Breast epithelium (tissue), 4 donors: ENCODE measurements around the gene TMEM132C. TPM values are rescaled to one million over a fixed set of nuclear protein-coding genes. Genes with fewer than 3 reads are reported as not detected.

ENCODE experiments used
- DNase-seq, 2 donors: peaks; one replicate each; pipeline ENCODE4 v3.0.0-alpha.2; 2019; ENCODE audit warnings: low spot score in 2 of 2
- H3K27ac ChIP-seq, 2 donors: fragments of 200-600 bp; sonication (generic) in 1 of 2; one replicate each; pipeline ENCODE4 v1.5.1; 2016 to 2019; ENCODE audit warnings: mild to moderate bottlenecking in 1 of 2
- H3K27me3 ChIP-seq, 2 donors: fragments of 200-600 bp; sonication (generic) in 1 of 2; one replicate each; pipeline versions ENCODE4 v1.5.1 to v1.6.0; 2017 to 2019; ENCODE audit warnings: control low read depth in 1 of 2, mild to moderate bottlenecking in 1 of 2
- H3K36me3 ChIP-seq: fragments of 200-600 bp; one replicate; pipeline ENCODE4 v1.5.1; 2019
- H3K4me1 ChIP-seq, 2 donors: fragments of 200-600 bp; sonication (generic); one replicate each; pipeline ENCODE4 v1.5.1; 2016 to 2019; ENCODE audit warnings: control low read depth in 1 of 2
- H3K4me3 ChIP-seq, 3 donors: fragments of 200-600 bp; sonication (generic); 1 replicate in 2 of 3; 2 replicates in 1 of 3; pipeline ENCODE4 v1.5.1; 2016 to 2019; ENCODE audit warnings: mild to moderate bottlenecking in 3 of 3, moderate library complexity in 2 of 3
- H3K9me3 ChIP-seq, 2 donors: fragments of 200-600 bp; sonication (generic) in 1 of 2; one replicate each; pipeline ENCODE4 v1.5.1; 2016 to 2019; ENCODE audit warnings: control low read depth in 1 of 2
- POLR2A ChIP-seq: fragments of 450-650 bp; IDR thresholded peaks from one replicate; pipeline ENCODE4 v1.6.1; 2016; ENCODE audit warnings: antibody characterized with exemption, mild to moderate bottlenecking, moderate library complexity
- POLR2AphosphoS5 ChIP-seq, 3 donors: sonication (generic); formaldehyde crosslinking; IDR thresholded peaks; one replicate each; pipeline ENCODE4 v1.6.1; 2017; ENCODE audit warnings: antibody characterized with exemption in 3 of 3
- intact Hi-C: fragments of 100-400 bp; cut with DNase I; formaldehyde crosslinking; loops from one replicate; pipeline ENCODE4 v1.15.1; 2023; ENCODE audit warnings: low total_unique reads
- total RNA-seq, 3 donors: library from RNA; depleted of rRNA; stranded (reverse); fragments of >200 nt; gene quantifications; one replicate each; pipeline ENCODE4 v1.1.0, GENCODE V29; 2016
- TF ChIP-seq, protein P1 (sequence below), 3 donors: fragments of 450-650 bp; IDR thresholded peaks; one replicate each; pipeline ENCODE4 v1.5.1; 2016 to 2017; ENCODE audit warnings: antibody characterized with exemption in 3 of 3, mild to moderate bottlenecking in 3 of 3, moderate library complexity in 3 of 3

The TMEM132C gene
- total RNA-seq, 3 donors from 2014 or later, result 7.2 to 54.1 (median 15.7) TPM

DNA sequence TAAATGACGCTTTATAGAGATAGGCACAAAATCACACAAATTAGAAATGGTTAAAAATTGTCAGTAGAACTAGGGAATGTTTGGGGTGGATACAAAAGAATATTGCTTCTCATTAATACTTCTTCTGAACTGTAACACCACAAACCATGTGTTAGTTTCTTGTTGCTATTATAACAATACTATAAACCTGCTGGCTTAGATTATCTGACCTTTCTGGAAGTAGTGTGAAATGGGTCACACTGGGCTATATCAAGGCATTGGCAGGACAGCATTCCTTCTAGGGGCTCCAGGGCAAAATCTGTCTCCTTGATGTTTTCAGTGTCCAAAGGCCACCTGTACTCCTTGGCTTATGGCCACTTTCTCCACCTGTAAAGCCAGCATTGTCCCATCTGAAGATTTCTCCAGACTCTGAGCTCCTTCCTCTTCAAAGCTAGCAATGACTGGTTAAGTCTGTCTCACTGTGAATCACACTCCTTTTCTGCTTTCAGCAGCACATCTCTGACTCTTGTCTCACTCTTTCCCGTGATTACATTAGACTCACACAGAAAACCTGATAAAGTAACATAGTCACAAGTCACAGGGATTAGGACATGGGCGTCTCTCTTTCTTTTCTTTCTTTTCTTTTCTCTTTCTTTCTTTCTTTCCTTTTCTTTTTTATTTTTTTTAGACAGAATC is 470.5 kb downstream of the TMEM132C start:
- no peak for TF ChIP-seq POLR2A
- no peak for TF ChIP-seq POLR2AphosphoS5 (IDR thresholded peaks at IDR 0.05)
- TF ChIP-seq, protein P1, sequence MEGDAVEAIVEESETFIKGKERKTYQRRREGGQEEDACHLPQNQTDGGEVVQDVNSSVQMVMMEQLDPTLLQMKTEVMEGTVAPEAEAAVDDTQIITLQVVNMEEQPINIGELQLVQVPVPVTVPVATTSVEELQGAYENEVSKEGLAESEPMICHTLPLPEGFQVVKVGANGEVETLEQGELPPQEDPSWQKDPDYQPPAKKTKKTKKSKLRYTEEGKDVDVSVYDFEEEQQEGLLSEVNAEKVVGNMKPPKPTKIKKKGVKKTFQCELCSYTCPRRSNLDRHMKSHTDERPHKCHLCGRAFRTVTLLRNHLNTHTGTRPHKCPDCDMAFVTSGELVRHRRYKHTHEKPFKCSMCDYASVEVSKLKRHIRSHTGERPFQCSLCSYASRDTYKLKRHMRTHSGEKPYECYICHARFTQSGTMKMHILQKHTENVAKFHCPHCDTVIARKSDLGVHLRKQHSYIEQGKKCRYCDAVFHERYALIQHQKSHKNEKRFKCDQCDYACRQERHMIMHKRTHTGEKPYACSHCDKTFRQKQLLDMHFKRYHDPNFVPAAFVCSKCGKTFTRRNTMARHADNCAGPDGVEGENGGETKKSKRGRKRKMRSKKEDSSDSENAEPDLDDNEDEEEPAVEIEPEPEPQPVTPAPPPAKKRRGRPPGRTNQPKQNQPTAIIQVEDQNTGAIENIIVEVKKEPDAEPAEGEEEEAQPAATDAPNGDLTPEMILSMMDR (IDR thresholded peaks at IDR 0.05), result no peak
- no peaks in the 10 kb centered on the region for H3K36me3 ChIP-seq
- H3K27ac ChIP-seq, result no peak overlapping the region
- H3K4me1 ChIP-seq, result no peaks in the 10 kb centered on the region
- intact Hi-C loops, result loop anchor here (5.0 kb wide), 2 partner anchors 1020 to 1450 kb away; no protein-coding TSS in a partner anchor
- H3K4me3 ChIP-seq, result no peak overlapping the region
- DNase-seq, result no peak
- no peaks in the 10 kb centered on the region for H3K27me3 ChIP-seq
- H3K9me3 ChIP-seq, result peaks cover 0 to 8% of the 10 kb centered on the region in 2 donors

DNA sequence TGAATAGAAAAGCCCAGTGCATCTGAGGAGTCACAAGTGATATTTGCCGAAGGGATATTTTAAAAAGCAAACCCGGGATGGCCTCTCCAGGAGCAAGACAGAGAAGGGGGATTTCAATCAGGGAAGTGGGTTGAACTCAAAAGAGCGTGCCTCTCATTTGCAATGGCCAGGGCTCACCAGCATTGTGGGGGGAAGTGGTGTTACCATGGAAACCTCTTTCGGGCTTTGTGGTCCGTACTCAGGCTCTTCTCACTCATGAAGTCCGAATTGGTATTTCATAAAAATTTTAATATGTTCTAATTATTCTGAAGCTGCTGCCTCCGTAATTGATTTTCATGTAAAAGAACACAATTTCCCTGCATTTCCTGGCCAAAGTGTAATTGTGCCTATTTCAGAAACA is 476.9 kb downstream of the TMEM132C start:
- Histone ChIP-seq H3K4me3 (no peak overlapping the region), H3K27me3 (no peaks in the 10 kb centered on the region), H3K9me3 (peaks cover 0 to 8% of the 10 kb centered on the region in 2 donors), H3K27ac (no peak overlapping the region), H3K36me3 (no peaks in the 10 kb centered on the region), H3K4me1 (no peaks in the 10 kb centered on the region)
- TF ChIP-seq POLR2A, result no peak
- no peak for TF ChIP-seq POLR2AphosphoS5 (IDR thresholded peaks at IDR 0.05)
- TF ChIP-seq, protein P1 (IDR thresholded peaks at IDR 0.05), result no peak
- DNase-seq, result no peak
- intact Hi-C loops, result no loop called here

DNA sequence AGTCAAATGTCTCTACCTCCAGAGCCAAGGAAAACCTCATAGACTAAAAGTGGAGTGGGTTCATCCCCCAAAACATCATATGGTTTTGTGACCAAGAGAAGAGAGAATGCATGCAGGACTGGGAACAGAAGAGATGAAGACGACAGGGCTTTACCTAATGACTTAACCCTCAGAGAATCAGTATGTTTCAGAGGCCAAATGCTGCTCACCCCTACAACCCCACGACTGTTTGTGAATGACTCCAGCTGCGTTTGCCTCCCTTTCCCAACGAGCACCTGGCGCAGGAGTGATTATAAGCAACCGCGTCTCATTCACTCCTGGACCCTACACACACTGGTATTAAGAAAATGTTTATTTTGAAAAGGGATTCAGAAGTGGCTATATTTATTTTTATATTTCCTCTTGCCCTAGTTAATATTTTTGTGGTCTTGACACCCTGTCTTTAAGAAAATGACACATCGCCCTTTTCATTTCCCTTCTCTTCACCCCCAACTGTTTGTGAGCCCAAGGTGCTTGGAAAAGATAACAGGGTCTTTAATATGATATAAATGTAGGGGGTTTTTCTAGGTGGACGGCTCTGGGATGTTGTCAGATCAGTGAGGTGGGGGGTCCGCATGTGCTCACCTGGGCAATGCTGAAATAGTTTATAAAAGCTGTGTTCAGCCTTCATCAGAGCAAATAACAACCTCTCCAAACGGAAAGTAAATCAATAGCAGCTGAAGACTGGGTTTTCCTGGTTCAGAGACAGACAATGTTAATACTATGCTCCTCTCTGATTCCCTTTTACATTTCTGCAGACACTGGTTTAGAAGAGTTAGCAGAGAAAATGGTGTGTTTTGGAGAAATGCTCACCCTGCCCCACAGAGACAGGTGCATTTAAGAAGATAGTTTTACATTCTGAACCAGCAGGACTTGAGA is 479.1 kb downstream of the TMEM132C start:
- Histone ChIP-seq H3K36me3 (no peaks in the 10 kb centered on the region), H3K27ac (no peak overlapping the region), H3K27me3 (no peaks in the 10 kb centered on the region), H3K4me3 (no peak overlapping the region), H3K9me3 (no peaks in the 10 kb centered on the region), H3K4me1 (no peaks in the 10 kb centered on the region)
- intact Hi-C loops, result no loop called here
- TF ChIP-seq POLR2A (no peak), POLR2AphosphoS5 (IDR thresholded peaks at IDR 0.05) (no peak)
- TF ChIP-seq, protein P1 (IDR thresholded peaks at IDR 0.05), result no peak
- no peak for DNase-seq

DNA sequence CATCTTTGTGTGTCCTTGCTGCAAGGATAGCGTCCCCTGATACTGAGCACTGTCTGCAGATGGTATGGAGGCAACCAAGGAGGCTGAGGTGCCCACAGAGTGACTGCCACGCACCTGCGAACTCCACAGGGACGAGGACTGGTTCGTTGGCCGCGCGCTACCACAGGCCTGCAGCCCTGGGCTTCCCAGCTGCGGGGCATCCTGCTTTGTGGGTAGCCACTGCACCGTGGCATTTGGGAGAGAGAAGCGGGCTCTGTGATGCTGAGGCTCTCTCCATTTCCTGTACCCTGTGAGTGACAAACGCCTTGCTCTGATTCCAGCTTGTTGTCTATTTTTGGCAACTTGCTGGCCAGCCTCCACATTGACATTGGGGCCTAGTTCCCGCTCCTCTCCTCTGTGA is 480.5 kb downstream of the TMEM132C start:
- Histone ChIP-seq H3K9me3 (no peaks in the 10 kb centered on the region), H3K4me3 (no peak overlapping the region), H3K27ac (no peak overlapping the region), H3K36me3 (no peaks in the 10 kb centered on the region), H3K4me1 (no peaks in the 10 kb centered on the region), H3K27me3 (no peaks in the 10 kb centered on the region)
- intact Hi-C loops, result no loop called here
- TF ChIP-seq, protein P1 (IDR thresholded peaks at IDR 0.05), result no peak
- TF ChIP-seq POLR2A (no peak), POLR2AphosphoS5 (IDR thresholded peaks at IDR 0.05) (no peak)
- DNase-seq, result no peak

DNA sequence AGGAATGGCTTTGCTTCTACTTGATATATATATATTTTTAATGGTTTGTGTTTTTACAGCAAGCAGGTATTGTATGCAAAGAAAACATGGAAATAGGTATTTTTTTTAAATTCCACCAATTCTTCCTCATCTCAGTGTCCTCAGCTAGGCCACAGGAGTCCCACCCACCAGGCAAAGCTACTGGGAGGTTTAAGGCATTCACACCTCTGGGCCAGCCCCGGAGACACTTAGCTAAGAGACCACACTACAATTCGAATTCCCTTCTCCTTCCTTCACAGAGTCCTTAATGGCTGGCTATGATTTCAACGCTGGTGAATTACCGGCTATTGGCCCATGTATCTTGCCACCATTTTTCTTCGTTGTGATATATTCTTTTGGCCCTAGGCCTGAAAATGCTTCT is 485.4 kb downstream of the TMEM132C start:
- no peaks in the 10 kb centered on the region for H3K36me3 ChIP-seq
- peaks cover 0 to 10% of the 10 kb centered on the region in 2 donors for H3K9me3 ChIP-seq
- TF ChIP-seq, protein P1 (IDR thresholded peaks at IDR 0.05), result no peak
- TF ChIP-seq POLR2A, result no peak
- TF ChIP-seq POLR2AphosphoS5 (IDR thresholded peaks at IDR 0.05), result no peak
- no peak overlapping the region for H3K27ac ChIP-seq
- intact Hi-C loops, result loop anchor here (10.0 kb wide), 1 partner anchor 1772 kb away; no protein-coding TSS in a partner anchor
- no peak overlapping the region for H3K4me3 ChIP-seq
- peaks cover 0 to 3% of the 10 kb centered on the region in 2 donors for H3K27me3 ChIP-seq
- H3K4me1 ChIP-seq, result no peaks in the 10 kb centered on the region
- no peak for DNase-seq
